Astrocyte (in vitro differentiated cells and primary cell): Measurements from ENCODE around the gene PCDHGA1.

Experiments
- EZH2 ChIP-seq: IDR thresholded peaks from 2 replicates; pipeline ENCODE4 v1.6.1; 2012; ENCODE audit warnings: mild to moderate bottlenecking, low read length, inconsistent platforms; ENCODE audit not compliant: insufficient read depth
- TF ChIP-seq, protein P1 (sequence below): IDR thresholded peaks from 2 replicates; pipeline ENCODE4 v1.5.1; 2011; ENCODE audit warnings: low read depth, mild to moderate bottlenecking, inconsistent platforms, low read length, moderate library complexity; ENCODE audit not compliant: insufficient read depth

DNA sequence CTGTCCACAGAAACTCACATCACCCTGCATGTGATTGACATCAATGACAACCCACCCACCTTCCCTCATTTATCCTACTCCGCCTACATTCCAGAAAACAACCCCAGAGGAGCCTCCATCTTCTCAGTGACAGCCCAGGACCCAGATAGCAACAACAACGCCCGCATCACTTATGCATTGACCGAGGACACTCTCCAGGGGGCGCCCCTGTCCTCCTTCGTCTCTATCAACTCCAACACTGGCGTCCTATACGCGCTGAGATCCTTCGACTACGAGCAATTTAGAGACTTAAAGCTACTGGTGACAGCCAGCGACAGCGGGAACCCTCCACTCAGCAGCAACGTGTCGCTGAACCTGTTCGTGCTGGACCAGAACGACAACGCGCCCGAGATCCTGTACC is 15.0 kb downstream of the PCDHGA1 start:
- no peak for TF ChIP-seq EZH2
- TF ChIP-seq, protein P1, sequence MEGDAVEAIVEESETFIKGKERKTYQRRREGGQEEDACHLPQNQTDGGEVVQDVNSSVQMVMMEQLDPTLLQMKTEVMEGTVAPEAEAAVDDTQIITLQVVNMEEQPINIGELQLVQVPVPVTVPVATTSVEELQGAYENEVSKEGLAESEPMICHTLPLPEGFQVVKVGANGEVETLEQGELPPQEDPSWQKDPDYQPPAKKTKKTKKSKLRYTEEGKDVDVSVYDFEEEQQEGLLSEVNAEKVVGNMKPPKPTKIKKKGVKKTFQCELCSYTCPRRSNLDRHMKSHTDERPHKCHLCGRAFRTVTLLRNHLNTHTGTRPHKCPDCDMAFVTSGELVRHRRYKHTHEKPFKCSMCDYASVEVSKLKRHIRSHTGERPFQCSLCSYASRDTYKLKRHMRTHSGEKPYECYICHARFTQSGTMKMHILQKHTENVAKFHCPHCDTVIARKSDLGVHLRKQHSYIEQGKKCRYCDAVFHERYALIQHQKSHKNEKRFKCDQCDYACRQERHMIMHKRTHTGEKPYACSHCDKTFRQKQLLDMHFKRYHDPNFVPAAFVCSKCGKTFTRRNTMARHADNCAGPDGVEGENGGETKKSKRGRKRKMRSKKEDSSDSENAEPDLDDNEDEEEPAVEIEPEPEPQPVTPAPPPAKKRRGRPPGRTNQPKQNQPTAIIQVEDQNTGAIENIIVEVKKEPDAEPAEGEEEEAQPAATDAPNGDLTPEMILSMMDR, result no peak
